ENCODE results near the gene FOXB2.
"Not testable (repeated sequence)": the region's sequence is repeated elsewhere in the genome, so short reads cannot be mapped to it uniquely, and the experiment has no call there.

Gene FOXB2

GRCh38 chr9:77019236-77019925 is at the start of gene FOXB2:
Gene FOXB2 (plus strand): TSS chr9:77019655. CDS start chr9:77019655, 0 bp downstream.
- H3K4me3 ChIP-seq (replicated peaks; ENCODE audit: low read depth, low read length), result no peak within 1 kb of the TSS
- TF ChIP-seq, protein P1, sequence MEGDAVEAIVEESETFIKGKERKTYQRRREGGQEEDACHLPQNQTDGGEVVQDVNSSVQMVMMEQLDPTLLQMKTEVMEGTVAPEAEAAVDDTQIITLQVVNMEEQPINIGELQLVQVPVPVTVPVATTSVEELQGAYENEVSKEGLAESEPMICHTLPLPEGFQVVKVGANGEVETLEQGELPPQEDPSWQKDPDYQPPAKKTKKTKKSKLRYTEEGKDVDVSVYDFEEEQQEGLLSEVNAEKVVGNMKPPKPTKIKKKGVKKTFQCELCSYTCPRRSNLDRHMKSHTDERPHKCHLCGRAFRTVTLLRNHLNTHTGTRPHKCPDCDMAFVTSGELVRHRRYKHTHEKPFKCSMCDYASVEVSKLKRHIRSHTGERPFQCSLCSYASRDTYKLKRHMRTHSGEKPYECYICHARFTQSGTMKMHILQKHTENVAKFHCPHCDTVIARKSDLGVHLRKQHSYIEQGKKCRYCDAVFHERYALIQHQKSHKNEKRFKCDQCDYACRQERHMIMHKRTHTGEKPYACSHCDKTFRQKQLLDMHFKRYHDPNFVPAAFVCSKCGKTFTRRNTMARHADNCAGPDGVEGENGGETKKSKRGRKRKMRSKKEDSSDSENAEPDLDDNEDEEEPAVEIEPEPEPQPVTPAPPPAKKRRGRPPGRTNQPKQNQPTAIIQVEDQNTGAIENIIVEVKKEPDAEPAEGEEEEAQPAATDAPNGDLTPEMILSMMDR (IDR thresholded peaks at IDR 0.05; ENCODE audit: low read depth, low read length, missing control alignments), result no peak
- no peak for DNase-seq (ENCODE audit: extremely low read depth, low read depth)

- TF ChIP-seq, protein P1 (IDR thresholded peaks at IDR 0.05; ENCODE audit: low read depth, low read length, missing control alignments), result no peak
- H3K4me3 ChIP-seq (replicated peaks; ENCODE audit: low read depth, low read length), result no peak overlapping the region
These were observed 49.7 kb upstream of the FOXB2 start for GRCh38 chr9:76969716-76970115.

DNA sequence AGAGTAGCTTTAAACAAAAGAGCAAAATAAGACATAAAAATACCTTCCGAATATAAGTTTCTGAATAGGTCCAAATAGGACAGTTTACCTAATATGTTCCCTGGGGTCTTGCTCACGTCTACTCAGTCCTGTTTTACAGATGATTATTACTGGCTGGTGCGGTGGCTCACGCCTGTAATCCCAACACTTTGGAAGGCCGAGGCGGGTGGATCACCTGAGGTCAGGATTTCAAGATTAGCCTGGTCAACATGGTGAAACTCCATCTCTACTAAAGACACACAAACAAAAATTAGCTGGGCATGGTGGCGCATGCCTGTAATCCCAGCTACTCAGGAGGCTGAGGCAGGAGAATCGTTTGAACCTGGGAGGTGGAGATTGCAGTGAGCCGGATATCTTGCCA is 40.6 kb upstream of the FOXB2 start:
- not testable (repeated sequence) for H3K4me3 ChIP-seq (replicated peaks; ENCODE audit: low read depth, low read length); DNase-seq (ENCODE audit: extremely low read depth, low read depth)

More at GRCh38 chr9:76969716-76970115, 49.7 kb upstream of the FOXB2 start:
- no peak for DNase-seq (ENCODE audit: extremely low read depth, low read depth)

GRCh38 chr9:76980566-76980965 is 38.9 kb upstream of the FOXB2 start:
- no peak overlapping the region for H3K4me3 ChIP-seq (replicated peaks; ENCODE audit: low read depth, low read length)
- TF ChIP-seq, protein P1 (IDR thresholded peaks at IDR 0.05; ENCODE audit: low read depth, low read length, missing control alignments), result no peak
- no peak for DNase-seq (ENCODE audit: extremely low read depth, low read depth)

DNA sequence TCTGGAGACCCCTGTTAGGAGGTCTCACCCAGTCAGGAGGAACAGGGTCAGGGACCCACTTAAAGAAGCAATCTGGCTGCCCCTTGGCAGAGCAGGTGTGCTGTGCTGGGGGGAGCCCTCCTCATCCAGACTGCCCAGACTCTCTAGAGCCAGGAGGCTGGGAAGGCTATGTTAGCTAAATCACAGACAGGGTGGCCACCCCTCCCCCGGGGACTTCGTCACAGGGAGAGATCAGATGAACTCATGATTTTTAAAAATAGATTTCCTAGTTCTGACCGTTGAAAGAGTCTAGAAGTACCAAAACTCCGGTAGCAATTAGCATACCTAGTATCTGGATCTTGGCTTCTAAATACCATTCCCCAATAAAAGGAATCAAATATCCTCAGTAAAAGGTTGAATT is 35.0 kb upstream of the FOXB2 start:
- no peak overlapping the region for H3K4me3 ChIP-seq (replicated peaks; ENCODE audit: low read depth, low read length)
- DNase-seq (ENCODE audit: extremely low read depth, low read depth), result no peak
- TF ChIP-seq, protein P1 (IDR thresholded peaks at IDR 0.05; ENCODE audit: low read depth, low read length, missing control alignments), result no peak

GRCh38 chr9:76985581-76985980 is 33.9 kb upstream of the FOXB2 start:
- TF ChIP-seq, protein P1 (IDR thresholded peaks at IDR 0.05; ENCODE audit: low read depth, low read length, missing control alignments), result no peak
- no peak overlapping the region for H3K4me3 ChIP-seq (replicated peaks; ENCODE audit: low read depth, low read length)
- DNase-seq (ENCODE audit: extremely low read depth, low read depth), result no peak

DNA sequence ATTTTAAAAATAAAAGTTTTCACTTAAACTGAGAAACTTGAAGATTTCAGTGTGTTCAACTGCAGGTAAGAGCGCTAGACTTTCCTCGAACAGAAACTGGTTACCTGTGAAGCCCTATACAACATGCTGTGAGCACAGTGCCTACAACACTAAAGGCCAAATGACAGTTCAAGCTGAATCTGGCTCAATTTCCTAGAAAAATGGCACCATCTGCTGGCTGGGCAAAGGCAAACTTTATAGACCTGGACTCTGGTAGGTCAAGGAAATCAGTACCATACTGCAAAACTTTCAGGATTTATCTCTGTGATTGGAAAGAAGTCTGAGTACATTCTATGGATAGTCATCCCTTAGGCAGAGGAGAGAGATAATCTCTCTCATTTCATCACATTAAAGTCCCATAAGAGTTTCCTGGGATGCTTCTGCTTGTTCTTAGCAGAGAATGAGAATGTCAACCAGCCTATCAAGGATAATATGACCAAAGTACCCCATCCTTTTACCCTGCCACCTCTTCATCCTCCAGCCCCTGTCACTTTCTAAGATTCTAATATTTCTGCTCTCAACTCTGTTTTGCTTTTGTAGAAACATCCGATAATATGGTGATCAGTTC is 31.8 kb upstream of the FOXB2 start:
- DNase-seq (ENCODE audit: extremely low read depth, low read depth), result peak; percentile 12
- TF ChIP-seq, protein P1 (IDR thresholded peaks at IDR 0.05; ENCODE audit: low read depth, low read length, missing control alignments), result peak; percentile 55
- H3K4me3 ChIP-seq (replicated peaks; ENCODE audit: low read depth, low read length), result no peak overlapping the region
